Right lobe of liver (tissue), 4 donors: Measurements from ENCODE around the gene CLEC16A.

Experiments
- CTCF ChIP-seq, 4 donors: fragments of 200-600 bp in 3 of 4; fragments of 450-650 bp in 1 of 4; IDR thresholded peaks; one replicate each; pipeline versions ENCODE4 v1.5.1 to v1.8.0; 2016 to 2022; ENCODE audit warnings: antibody characterized with exemption in 4 of 4, mild to moderate bottlenecking in 2 of 4
- POLR2A ChIP-seq: fragments of 450-650 bp; IDR thresholded peaks from one replicate; pipeline ENCODE4 v1.6.1; 2017; ENCODE audit warnings: antibody characterized with exemption, mild to moderate bottlenecking
- donor health status: DM: no; HTN: no; CAD: no.
- donor health status: DM: no; HTN: no; CAD: no.
- donor health status: DM: no; HTN: yes; CAD: no.

GRCh38 chr16:10992112-10992511, 47.7 kb downstream of the CLEC16A start:
- TF ChIP-seq CTCF (IDR thresholded peaks at IDR 0.05) = no peak
- no peak for TF ChIP-seq POLR2A
